ENCODE measurements around the gene CAPN13.

Gene CAPN13

GRCh38 chr2:30807249-30807648, at the start of gene CAPN13:
CAPN13 (minus strand) TSS chr2:30807446; CDS start chr2:30787325, 20,121 bp downstream.
- ATAC-seq, result no peak

GRCh38 chr2:30847841-30848240, 40.6 kb upstream of the CAPN13 start:
- DNase-seq, result no peak
- no peak for ATAC-seq

More at GRCh38 chr2:30807249-30807648, at the start of gene CAPN13:
- DNase-seq, result no peak

GRCh38 chr2:30847329-30847728, 40.1 kb upstream of the CAPN13 start:
- ATAC-seq, result no peak
- no peak for DNase-seq

- no peak for DNase-seq
- ATAC-seq, result no peak
Observed at GRCh38 chr2:30828586-30828985, 21.3 kb upstream of the CAPN13 start.

GRCh38 chr2:30826916-30827315, 19.7 kb upstream of the CAPN13 start:
- DNase-seq (no peak), ATAC-seq (no peak)

- no peak for ATAC-seq
Observed at GRCh38 chr2:30826481-30826880, 19.2 kb upstream of the CAPN13 start.

GRCh38 chr2:30823452-30823851, 16.2 kb upstream of the CAPN13 start:
- no peak for ATAC-seq

More at GRCh38 chr2:30826481-30826880, 19.2 kb upstream of the CAPN13 start:
- DNase-seq, result no peak

GRCh38 chr2:30821960-30822359, 14.7 kb upstream of the CAPN13 start:
- DNase-seq, result no peak

More at GRCh38 chr2:30823452-30823851, 16.2 kb upstream of the CAPN13 start:
- DNase-seq, result no peak

GRCh38 chr2:30820381-30821055, 13.3 kb upstream of the CAPN13 start:
- ATAC-seq (no peak), DNase-seq (no peak)

More at GRCh38 chr2:30821960-30822359, 14.7 kb upstream of the CAPN13 start:
- no peak for ATAC-seq

GRCh38 chr2:30809938-30810337, 2.7 kb upstream of the CAPN13 start:
- DNase-seq (no peak), ATAC-seq (no peak)

GRCh38 chr2:30808695-30809094, 1.4 kb upstream of the CAPN13 start:
- DNase-seq (no peak), ATAC-seq (no peak)

- ATAC-seq, result no peak
Observed at GRCh38 chr2:30803281-30803680, 4.0 kb downstream of the CAPN13 start.

GRCh38 chr2:30802611-30803010, 4.6 kb downstream of the CAPN13 start:
- DNase-seq (no peak), ATAC-seq (no peak)

More at GRCh38 chr2:30803281-30803680, 4.0 kb downstream of the CAPN13 start:
- no peak for DNase-seq

- DNase-seq (no peak), ATAC-seq (no peak)
Observed at GRCh38 chr2:30801821-30802455, 5.3 kb downstream of the CAPN13 start.

GRCh38 chr2:30800159-30800558, 7.1 kb downstream of the CAPN13 start:
- no peak for DNase-seq

GRCh38 chr2:30799366-30799765, 7.9 kb downstream of the CAPN13 start:
- DNase-seq (no peak), ATAC-seq (no peak)

More at GRCh38 chr2:30800159-30800558, 7.1 kb downstream of the CAPN13 start:
- no peak for ATAC-seq

- ATAC-seq (peak; percentile 57), DNase-seq (no peak)
Observed at GRCh38 chr2:30798536-30798991, 8.7 kb downstream of the CAPN13 start.

- no peak for ATAC-seq
- no peak for DNase-seq
Observed at GRCh38 chr2:30797381-30798015, 9.7 kb downstream of the CAPN13 start.

- no peak for DNase-seq
Observed at GRCh38 chr2:30796699-30797098, 10.5 kb downstream of the CAPN13 start.

GRCh38 chr2:30792521-30792920, 14.7 kb downstream of the CAPN13 start:
- ATAC-seq, result no peak
- no peak for DNase-seq

More at GRCh38 chr2:30796699-30797098, 10.5 kb downstream of the CAPN13 start:
- no peak for ATAC-seq

GRCh38 chr2:30790879-30791278, 16.4 kb downstream of the CAPN13 start:
- no peak for DNase-seq
- ATAC-seq, result no peak

GRCh38 chr2:30789670-30790210, 17.5 kb downstream of the CAPN13 start:
- no peak for DNase-seq
- ATAC-seq, result no peak
